ENCODE data around the gene FBXO4.
"Not testable (repeated sequence)": the region's sequence is repeated elsewhere in the genome, so short reads cannot be mapped to it uniquely, and the experiment has no call there.

FBXO4 gene

GRCh38 chr5:41980870-41981269, 55.8 kb downstream of the FBXO4 start:
- no peak for TF ChIP-seq CTCF (conservative IDR thresholded peaks at IDR 0.05; ENCODE audit: low read length)
- H3K4me3 ChIP-seq (ENCODE audit: low read length), result no peak overlapping the region
- no peak for DNase-seq (ENCODE audit: low read depth)

GRCh38 chr5:41982858-41983257, 57.8 kb downstream of the FBXO4 start:
- not testable (repeated sequence) for DNase-seq (ENCODE audit: low read depth)

GRCh38 chr5:41983284-41983683, 58.2 kb downstream of the FBXO4 start:
- no peak for TF ChIP-seq CTCF (conservative IDR thresholded peaks at IDR 0.05; ENCODE audit: low read length)
- H3K4me3 ChIP-seq (ENCODE audit: low read length), result no peak overlapping the region
- no peak for DNase-seq (ENCODE audit: low read depth)

More at GRCh38 chr5:41982858-41983257, 57.8 kb downstream of the FBXO4 start:
- H3K4me3 ChIP-seq (ENCODE audit: low read length), result not testable (repeated sequence)

GRCh38 chr5:41985945-41986695, 61.0 kb downstream of the FBXO4 start:
- H3K4me3 ChIP-seq (ENCODE audit: low read length), result no peak overlapping the region
- DNase-seq (ENCODE audit: low read depth), result no peak
- TF ChIP-seq CTCF (conservative IDR thresholded peaks at IDR 0.05; ENCODE audit: low read length), result no peak

Data from AG10803 (cell line).